Astrocyte (in vitro differentiated cells and primary cell): Measurements from ENCODE around the gene LAP3. TPM values are rescaled to one million over a fixed set of nuclear protein-coding genes. Genes with fewer than 3 reads are reported as not detected.

Source experiments
- DNase-seq: peaks from one replicate; pipeline ENCODE4 v3.0.0-alpha.2; 2010; ENCODE audit warnings: low read depth
- FAIRE-seq: peaks from 2 replicates; lab custom pipeline; 2011; peaks lifted over from hg19 to GRCh38; lab: Jason Lieb, UNC
- H2AFZ ChIP-seq: 2 replicates; pipeline ENCODE4 v1.6.0; 2012; ENCODE audit warnings: low read depth, low read length, inconsistent platforms
- H3K27ac ChIP-seq: 2 replicates; pipeline ENCODE4 v1.5.1; 2011; ENCODE audit warnings: low read depth, low read length, inconsistent platforms
- H3K27me3 ChIP-seq: 2 replicates; pipeline ENCODE4 v1.6.0; 2011; ENCODE audit warnings: low read length, inconsistent platforms; ENCODE audit not compliant: insufficient read depth
- H3K36me3 ChIP-seq: 2 replicates; pipeline ENCODE4 v1.5.1; 2011; ENCODE audit warnings: low read length, inconsistent platforms; ENCODE audit not compliant: insufficient read depth
- H3K4me1 ChIP-seq: 2 replicates; pipeline ENCODE4 v1.5.1; 2011; ENCODE audit warnings: low read length, inconsistent platforms; ENCODE audit not compliant: insufficient read depth
- H3K4me2 ChIP-seq: 2 replicates; pipeline ENCODE4 v1.6.0; 2012; ENCODE audit warnings: low read length, inconsistent platforms
- H3K4me3 ChIP-seq: 2 replicates; pipeline ENCODE4 v1.5.1; 2011; ENCODE audit warnings: low read depth, mild to moderate bottlenecking, low read length, inconsistent platforms; ENCODE audit not compliant: insufficient read depth
- H3K79me2 ChIP-seq: 2 replicates; pipeline ENCODE4 v1.6.0; 2012; ENCODE audit warnings: mild to moderate bottlenecking, low read length, inconsistent platforms; ENCODE audit not compliant: insufficient read depth
- H3K9ac ChIP-seq: 2 replicates; pipeline ENCODE4 v1.6.0; 2012; ENCODE audit warnings: mild to moderate bottlenecking, low read length, inconsistent platforms
- H3K9me3 ChIP-seq: 2 replicates; pipeline ENCODE4 v1.5.1; 2012; ENCODE audit warnings: low read depth, mild to moderate bottlenecking, low read length, inconsistent platforms; ENCODE audit not compliant: insufficient read depth
- H4K20me1 ChIP-seq: 2 replicates; pipeline ENCODE4 v1.6.0; 2012; ENCODE audit warnings: low read length, inconsistent platforms; ENCODE audit not compliant: insufficient read depth
- H3K27ac Mint-ChIP-seq: one replicate; pipeline ENCODE4 v1.8.0; 2021; ENCODE audit warnings: mild to moderate bottlenecking, mixed read lengths; ENCODE audit not compliant: unreplicated experiment
- H3K27me3 Mint-ChIP-seq: one replicate; pipeline ENCODE4 v1.8.0; 2021; ENCODE audit warnings: low read depth, mixed read lengths; ENCODE audit not compliant: unreplicated experiment
- H3K36me3 Mint-ChIP-seq: one replicate; pipeline ENCODE4 v1.8.0; 2021; ENCODE audit warnings: low read depth, mixed read lengths; ENCODE audit not compliant: unreplicated experiment
- H3K4me1 Mint-ChIP-seq: one replicate; pipeline ENCODE4 v1.8.0; 2021; ENCODE audit warnings: low read depth, mixed read lengths; ENCODE audit not compliant: unreplicated experiment
- H3K4me3 Mint-ChIP-seq: one replicate; pipeline ENCODE4 v1.8.0; 2021; ENCODE audit warnings: mild to moderate bottlenecking, moderate library complexity, mixed read lengths; ENCODE audit not compliant: unreplicated experiment
- H3K9me3 Mint-ChIP-seq: one replicate; pipeline ENCODE4 v1.8.0; 2021; ENCODE audit warnings: mild to moderate bottlenecking, mixed read lengths; ENCODE audit not compliant: unreplicated experiment
- CTCF ChIP-seq: IDR thresholded peaks from 2 replicates; pipeline ENCODE4 v1.5.1; 2011; ENCODE audit warnings: low read depth, mild to moderate bottlenecking, inconsistent platforms, low read length, moderate library complexity; ENCODE audit not compliant: insufficient read depth
- EZH2 ChIP-seq: IDR thresholded peaks from 2 replicates; pipeline ENCODE4 v1.6.1; 2012; ENCODE audit warnings: mild to moderate bottlenecking, low read length, inconsistent platforms; ENCODE audit not compliant: insufficient read depth
- total RNA-seq: library from RNA; stranded (reverse); gene quantifications from 2 replicates; pipeline ENCODE4 v1.2.1, GENCODE V29; 2021

LAP3 gene
- total RNA-seq, 1 donor from 2014 or later: 163 TPM

GRCh38 chr4:17558941-17559708, 17.9 kb upstream of the LAP3 start:
- Mint-ChIP-seq H3K27ac (no peak overlapping the region), H3K4me3 (no peak overlapping the region)
- no peak for DNase-seq

DNA sequence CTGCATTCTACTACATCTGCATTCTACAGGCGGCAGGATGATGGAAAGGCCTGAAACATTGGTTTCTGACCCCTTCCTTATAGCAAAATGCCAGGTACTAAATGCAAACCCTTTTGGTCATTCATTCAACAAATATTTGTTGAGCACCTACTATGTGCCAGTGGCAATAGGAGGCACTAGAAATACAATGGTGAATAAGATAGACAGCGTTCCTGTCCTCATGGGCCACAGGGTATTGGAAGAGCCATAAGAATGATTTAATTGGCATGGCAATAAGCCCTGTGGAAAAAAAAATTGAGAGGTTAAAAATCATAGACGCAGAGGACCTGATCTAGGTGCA, 17.3 kb upstream of the LAP3 start:
- H3K4me1 Mint-ChIP-seq: peaks cover 8% of the 10 kb centered on the region
- H3K9me3 ChIP-seq: no peaks in the 10 kb centered on the region
- FAIRE-seq (no peak), DNase-seq (no peak)
- H3K4me3 Mint-ChIP-seq: no peak overlapping the region
- H3K9ac ChIP-seq: no peak overlapping the region
- no peaks in the 10 kb centered on the region for H3K9me3 Mint-ChIP-seq
- H3K27me3 ChIP-seq: peaks cover 5% of the 10 kb centered on the region
- H3K79me2 ChIP-seq: no peaks in the 10 kb centered on the region
- H2AFZ ChIP-seq: no peak overlapping the region
- H3K27ac Mint-ChIP-seq: no peak overlapping the region
- no peaks in the 10 kb centered on the region for H3K36me3 ChIP-seq
- H3K27me3 Mint-ChIP-seq: no peaks in the 10 kb centered on the region
- no peaks in the 10 kb centered on the region for H3K36me3 Mint-ChIP-seq
- H3K4me3 ChIP-seq: no peak overlapping the region
- H3K27ac ChIP-seq: no peak overlapping the region
- no peak overlapping the region for H3K4me2 ChIP-seq
- H3K4me1 ChIP-seq: peaks cover 9% of the 10 kb centered on the region
- no peaks in the 10 kb centered on the region for H4K20me1 ChIP-seq
- TF ChIP-seq CTCF: no peak

More at GRCh38 chr4:17558941-17559708, 17.9 kb upstream of the LAP3 start:
- peaks cover 9% of the 10 kb centered on the region for H3K4me1 ChIP-seq
- H3K9me3 ChIP-seq: no peaks in the 10 kb centered on the region
- no peak for FAIRE-seq
- H3K36me3 Mint-ChIP-seq: no peaks in the 10 kb centered on the region
- H2AFZ ChIP-seq: no peak overlapping the region
- no peaks in the 10 kb centered on the region for H3K9me3 Mint-ChIP-seq
- H3K36me3 ChIP-seq: no peaks in the 10 kb centered on the region
- no peak overlapping the region for H3K27ac ChIP-seq
- no peak for TF ChIP-seq CTCF
- no peak for TF ChIP-seq EZH2
- H3K27me3 Mint-ChIP-seq: no peaks in the 10 kb centered on the region
- H4K20me1 ChIP-seq: no peaks in the 10 kb centered on the region
- peaks cover 8% of the 10 kb centered on the region for H3K4me1 Mint-ChIP-seq
- H3K27me3 ChIP-seq: peaks cover 5% of the 10 kb centered on the region
- no peaks in the 10 kb centered on the region for H3K79me2 ChIP-seq
- no peak overlapping the region for H3K9ac ChIP-seq
- no peak overlapping the region for H3K4me2 ChIP-seq
- no peak overlapping the region for H3K4me3 ChIP-seq

DNA sequence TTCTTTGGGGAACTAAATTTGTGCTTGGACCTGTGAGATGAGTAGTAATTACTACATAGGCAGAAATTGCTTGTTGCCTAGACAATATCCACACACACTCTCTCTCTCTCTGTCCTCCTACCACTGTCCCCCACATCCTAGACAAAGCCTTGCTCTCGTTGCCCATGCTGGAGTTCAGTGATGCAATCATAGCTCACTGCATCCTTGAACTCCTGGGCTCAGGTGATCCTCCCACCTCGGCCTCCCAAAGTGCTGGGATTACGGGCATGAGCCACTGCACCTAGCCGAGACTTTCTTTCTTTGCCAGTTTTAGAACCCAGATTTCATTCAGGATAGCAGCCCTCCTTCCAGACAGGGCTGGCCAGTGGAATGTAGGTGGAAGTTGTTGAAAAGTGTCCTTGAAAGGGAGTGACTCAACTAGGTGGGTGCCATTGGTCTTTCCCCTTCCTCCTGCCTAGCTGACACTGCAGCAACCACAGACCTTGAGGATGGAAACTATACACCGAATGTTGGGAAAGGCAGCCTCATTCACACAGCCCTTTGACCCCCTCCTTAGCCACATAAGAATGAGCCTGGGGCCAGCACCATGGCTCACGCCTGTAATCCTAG, 16.8 kb upstream of the LAP3 start:
- peaks cover 9% of the 10 kb centered on the region for H3K4me1 ChIP-seq
- no peak for FAIRE-seq
- no peaks in the 10 kb centered on the region for H3K9me3 Mint-ChIP-seq

More for the DNA sequence above, 16.8 kb upstream of the LAP3 start:
- Histone ChIP-seq H3K4me2 (no peak overlapping the region), H2AFZ (no peak overlapping the region), H3K4me3 (no peak overlapping the region), H3K36me3 (no peaks in the 10 kb centered on the region), H3K9ac (no peak overlapping the region), H4K20me1 (no peaks in the 10 kb centered on the region), H3K27ac (no peak overlapping the region), H3K79me2 (no peaks in the 10 kb centered on the region), H3K9me3 (no peaks in the 10 kb centered on the region), H3K27me3 (peaks cover 4% of the 10 kb centered on the region)
- H3K36me3 Mint-ChIP-seq: no peaks in the 10 kb centered on the region
- no peak for DNase-seq
- H3K27me3 Mint-ChIP-seq: no peaks in the 10 kb centered on the region
- H3K4me3 Mint-ChIP-seq: no peak overlapping the region
- TF ChIP-seq CTCF: no peak
- H3K4me1 Mint-ChIP-seq: peaks cover 8% of the 10 kb centered on the region
- H3K27ac Mint-ChIP-seq: no peak overlapping the region
